Measurements from ENCODE around the gene DAB1.

The DAB1 gene

DNA sequence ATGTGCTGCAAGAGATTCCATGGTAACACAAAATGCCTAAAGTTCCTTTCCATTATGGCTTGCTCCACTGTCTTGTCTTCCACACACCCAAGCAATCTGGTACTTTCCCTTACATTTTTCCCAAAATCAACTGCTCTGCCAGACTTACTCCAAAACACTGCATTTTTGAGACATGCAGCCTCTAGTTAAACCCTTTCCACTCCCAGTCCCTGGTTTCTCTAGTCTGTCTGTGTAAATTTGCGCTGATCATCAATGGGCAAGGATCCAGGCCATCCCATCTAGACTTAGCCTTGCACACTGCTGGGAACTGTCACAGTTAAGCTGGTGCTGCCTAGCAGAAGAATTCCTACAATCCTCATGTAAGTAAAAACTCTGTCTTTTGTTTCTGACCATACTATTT is 47.8 kb downstream of the DAB1 start:
- Histone ChIP-seq H3K27me3 (no peaks in the 10 kb centered on the region), H3K9me3 (no peaks in the 10 kb centered on the region), H3K4me3 (no peak overlapping the region), H3K27ac (no peak overlapping the region), H3K36me3 (no peaks in the 10 kb centered on the region), H3K4me1 (no peaks in the 10 kb centered on the region)
- TF ChIP-seq, protein P1, sequence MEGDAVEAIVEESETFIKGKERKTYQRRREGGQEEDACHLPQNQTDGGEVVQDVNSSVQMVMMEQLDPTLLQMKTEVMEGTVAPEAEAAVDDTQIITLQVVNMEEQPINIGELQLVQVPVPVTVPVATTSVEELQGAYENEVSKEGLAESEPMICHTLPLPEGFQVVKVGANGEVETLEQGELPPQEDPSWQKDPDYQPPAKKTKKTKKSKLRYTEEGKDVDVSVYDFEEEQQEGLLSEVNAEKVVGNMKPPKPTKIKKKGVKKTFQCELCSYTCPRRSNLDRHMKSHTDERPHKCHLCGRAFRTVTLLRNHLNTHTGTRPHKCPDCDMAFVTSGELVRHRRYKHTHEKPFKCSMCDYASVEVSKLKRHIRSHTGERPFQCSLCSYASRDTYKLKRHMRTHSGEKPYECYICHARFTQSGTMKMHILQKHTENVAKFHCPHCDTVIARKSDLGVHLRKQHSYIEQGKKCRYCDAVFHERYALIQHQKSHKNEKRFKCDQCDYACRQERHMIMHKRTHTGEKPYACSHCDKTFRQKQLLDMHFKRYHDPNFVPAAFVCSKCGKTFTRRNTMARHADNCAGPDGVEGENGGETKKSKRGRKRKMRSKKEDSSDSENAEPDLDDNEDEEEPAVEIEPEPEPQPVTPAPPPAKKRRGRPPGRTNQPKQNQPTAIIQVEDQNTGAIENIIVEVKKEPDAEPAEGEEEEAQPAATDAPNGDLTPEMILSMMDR (IDR thresholded peaks at IDR 0.05) = no peak
- DNase-seq = no peak
- intact Hi-C loops (cut with DNase I; ENCODE audit: low total_unique reads) = no loop called here

DNA sequence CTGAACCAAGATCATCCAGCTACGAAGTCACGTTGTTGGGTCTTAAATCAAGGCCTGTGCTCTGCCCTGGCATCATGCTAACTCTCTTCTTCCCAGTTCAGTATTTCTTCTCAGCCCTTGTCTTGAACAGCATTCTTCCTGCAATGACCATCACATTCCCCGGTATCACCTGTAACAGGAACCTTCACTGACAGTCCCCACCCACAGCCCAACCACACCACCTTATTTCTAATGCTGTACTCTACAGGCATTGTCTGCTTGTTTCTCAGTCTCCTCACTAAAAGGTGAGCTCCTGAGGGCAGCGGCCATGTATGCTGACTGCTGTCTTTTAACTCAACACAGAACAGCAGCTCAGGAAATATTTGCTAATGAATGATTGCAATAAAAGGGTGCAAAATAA is 54.0 kb downstream of the DAB1 start:
- Histone ChIP-seq H3K4me3 (no peak overlapping the region), H3K27ac (no peak overlapping the region), H3K4me1 (no peaks in the 10 kb centered on the region), H3K36me3 (no peaks in the 10 kb centered on the region), H3K9me3 (no peaks in the 10 kb centered on the region), H3K27me3 (no peaks in the 10 kb centered on the region)
- TF ChIP-seq, protein P1 (IDR thresholded peaks at IDR 0.05) = no peak
- intact Hi-C loops (cut with DNase I; ENCODE audit: low total_unique reads) = no loop called here
- DNase-seq = no peak

DNA sequence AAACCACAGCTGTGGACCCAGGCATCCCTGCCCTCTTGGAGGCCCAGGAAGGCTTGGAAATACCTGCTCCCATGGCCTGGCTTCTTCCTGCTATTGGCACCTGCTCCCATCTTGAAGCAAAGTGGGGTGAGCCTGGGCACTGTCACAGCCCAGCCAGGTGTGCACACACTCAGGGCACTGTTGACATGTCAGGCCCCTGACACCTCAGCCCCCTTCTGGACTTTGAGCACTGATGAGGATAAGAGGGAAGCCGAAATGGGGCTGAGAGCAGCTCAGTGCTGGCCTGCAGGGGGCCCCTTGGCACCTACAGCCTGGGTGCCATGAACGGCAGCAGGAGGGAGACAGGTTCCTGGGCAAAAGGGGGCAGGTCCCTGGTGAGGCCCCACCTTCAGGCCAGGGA is 55.9 kb downstream of the DAB1 start:
- TF ChIP-seq, protein P1 (IDR thresholded peaks at IDR 0.05) = no peak
- H3K9me3 ChIP-seq = no peaks in the 10 kb centered on the region
- no peak overlapping the region for H3K4me3 ChIP-seq
- intact Hi-C loops (cut with DNase I; ENCODE audit: low total_unique reads) = no loop called here
- no peak for DNase-seq
- no peaks in the 10 kb centered on the region for H3K36me3 ChIP-seq
- H3K27me3 ChIP-seq = no peaks in the 10 kb centered on the region
- no peaks in the 10 kb centered on the region for H3K4me1 ChIP-seq
- no peak overlapping the region for H3K27ac ChIP-seq

DNA sequence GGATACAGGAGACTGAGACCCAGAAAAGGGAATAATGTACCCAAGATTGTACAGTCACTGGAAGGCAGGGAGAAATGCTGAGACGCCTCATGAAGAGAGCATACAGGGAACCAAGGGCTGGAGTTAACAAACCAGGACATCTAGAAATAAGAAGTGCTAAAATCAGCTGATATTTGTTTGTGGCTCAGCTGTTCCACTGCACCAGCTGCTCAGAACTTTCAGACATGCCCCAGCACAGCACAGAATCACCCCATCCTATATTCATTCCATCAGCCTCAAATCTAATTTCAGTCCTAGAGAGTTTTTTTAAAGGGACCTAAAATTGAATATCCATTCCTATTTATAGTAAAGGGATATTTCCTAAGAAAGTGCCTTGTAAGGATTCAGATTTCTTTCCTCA is 60.2 kb downstream of the DAB1 start:
- TF ChIP-seq, protein P1 (IDR thresholded peaks at IDR 0.05) = no peak
- peaks cover 0 to 3% (median 0%) of the 10 kb centered on the region in 3 donors for H3K9me3 ChIP-seq
- no peak overlapping the region for H3K27ac ChIP-seq
- H3K4me3 ChIP-seq = no peak overlapping the region
- H3K27me3 ChIP-seq = no peaks in the 10 kb centered on the region
- DNase-seq = no peak
- H3K36me3 ChIP-seq = no peaks in the 10 kb centered on the region
- intact Hi-C loops (cut with DNase I; ENCODE audit: low total_unique reads) = no loop called here
- no peaks in the 10 kb centered on the region for H3K4me1 ChIP-seq

DNA sequence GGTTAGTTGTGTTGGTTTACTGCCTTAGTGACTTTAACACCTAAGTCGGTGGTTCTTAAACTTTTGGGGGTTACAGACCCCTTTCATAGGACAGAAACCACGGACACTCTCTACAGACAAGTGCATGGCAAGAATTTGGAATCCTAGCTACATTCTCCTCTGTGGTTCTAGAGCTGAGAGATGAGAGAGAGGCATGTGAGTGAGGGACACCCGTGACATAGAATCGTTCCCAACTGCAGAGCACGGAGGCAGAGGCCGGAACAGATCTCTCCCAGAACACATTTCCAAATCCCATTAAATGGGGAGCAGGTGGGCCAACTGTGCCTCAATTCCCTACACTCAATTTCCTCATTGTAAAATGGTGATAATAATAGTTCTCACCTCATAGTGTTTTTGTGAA is 60.7 kb downstream of the DAB1 start:
- peaks cover 0 to 7% (median 0%) of the 10 kb centered on the region in 3 donors for H3K9me3 ChIP-seq
- TF ChIP-seq, protein P1 (IDR thresholded peaks at IDR 0.05) = no peak
- H3K36me3 ChIP-seq = no peaks in the 10 kb centered on the region
- no peaks in the 10 kb centered on the region for H3K27me3 ChIP-seq
- no peak for DNase-seq
- no peaks in the 10 kb centered on the region for H3K4me1 ChIP-seq
- H3K4me3 ChIP-seq = no peak overlapping the region
- intact Hi-C loops (cut with DNase I; ENCODE audit: low total_unique reads) = no loop called here
- no peak overlapping the region for H3K27ac ChIP-seq

DNA sequence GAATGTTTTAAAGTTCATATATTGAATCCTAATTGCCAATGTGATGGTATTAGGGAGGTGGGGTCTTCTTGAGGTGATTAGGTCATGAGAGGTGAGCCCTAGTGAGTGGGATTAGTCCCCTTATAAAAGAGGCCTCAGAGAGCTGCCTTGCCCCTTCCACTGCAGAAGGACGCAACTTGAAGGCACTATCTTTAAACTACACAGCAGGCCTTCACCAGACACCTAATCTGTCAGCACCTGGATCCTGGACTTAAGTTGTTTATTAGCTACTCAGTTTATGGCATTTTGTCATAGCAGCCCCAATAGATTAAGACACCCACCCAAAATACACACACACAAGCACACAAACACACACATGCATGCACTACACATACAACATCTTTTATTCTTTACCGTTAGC is 61.4 kb downstream of the DAB1 start:
- H3K4me3 ChIP-seq = no peak overlapping the region
- TF ChIP-seq, protein P1 (IDR thresholded peaks at IDR 0.05) = no peak
- H3K36me3 ChIP-seq = no peaks in the 10 kb centered on the region
- no peaks in the 10 kb centered on the region for H3K27me3 ChIP-seq
- DNase-seq = no peak
- H3K9me3 ChIP-seq = peaks cover 0 to 7% (median 0%) of the 10 kb centered on the region in 3 donors
- intact Hi-C loops (cut with DNase I; ENCODE audit: low total_unique reads) = no loop called here
- H3K4me1 ChIP-seq = no peaks in the 10 kb centered on the region
- no peak overlapping the region for H3K27ac ChIP-seq

Measured in tibial artery (tissue), 4 donors.